Measurements from ENCODE around the gene RPS6KB2. TPM values are rescaled to one million over a fixed set of nuclear protein-coding genes. Genes with fewer than 3 reads are reported as not detected.

The RPS6KB2 gene
- 42.8 and 53.8 TPM in 2 replicates for total RNA-seq

GRCh38 chr11:67428052-67429001 lies at the start of gene RPS6KB2:
RPS6KB2 (plus strand) TSS chr11:67428494; CDS start chr11:67428546, 52 bp downstream.

GRCh38 chr11:67391304-67392182 lies 36.8 kb upstream of the RPS6KB2 start, which contains the start of gene RAD9A:
RAD9A (plus strand) TSS chr11:67391986; CDS start chr11:67392045, 59 bp downstream.

GRCh38 chr11:67401495-67402191 lies 26.7 kb upstream of the RPS6KB2 start, which contains the start of gene PPP1CA:
PPP1CA (minus strand) TSS chr11:67401858; CDS start chr11:67401782, 76 bp downstream.

GRCh38 chr11:67415501-67416304 lies 12.6 kb upstream of the RPS6KB2 start, which contains the start of gene CARNS1:
CARNS1 (plus strand) TSS chr11:67415678; CDS start chr11:67416200, 522 bp downstream.

GRCh38 chr11:67437082-67437808 lies 9.0 kb downstream of the RPS6KB2 start, which contains the start of gene PTPRCAP:
PTPRCAP (minus strand) TSS chr11:67437682; CDS start chr11:67437619, 63 bp downstream.

GRCh38 chr11:67452141-67452952 lies 24.1 kb downstream of the RPS6KB2 start, which contains the start of gene GPR152:
GPR152 (minus strand) TSS chr11:67452729; CDS start chr11:67452724, 5 bp downstream.

GRCh38 chr11:67455054-67455453 lies 26.8 kb downstream of the RPS6KB2 start, which contains the start of gene CABP4:
CABP4 (plus strand) TSS chr11:67455354; CDS start chr11:67455424, 70 bp downstream.

GRCh38 chr11:67468759-67469507 lies 40.6 kb downstream of the RPS6KB2 start, which contains the start of gene TMEM134:
TMEM134 (minus strand) TSS chr11:67469251; CDS start chr11:67469192, 59 bp downstream.

GRCh38 chr11:67482827-67483798 lies 54.8 kb downstream of the RPS6KB2 start, which contains the start of gene AIP:
AIP (plus strand) TSS chr11:67483026; CDS start chr11:67483159, 133 bp downstream.

Other genes with a start within 250 kb of the RPS6KB2 start
- gene GRK2, start 162.0 kb upstream of the RPS6KB2 start, total RNA-seq: 26.0 and 31.7 TPM in 2 replicates
- gene ANKRD13D, start 139.2 kb upstream of the RPS6KB2 start, total RNA-seq: 46.2 and 58.3 TPM in 2 replicates
- gene SSH3, start 125.0 kb upstream of the RPS6KB2 start, total RNA-seq: 8.9 and 11.1 TPM in 2 replicates
- 38.7 and 39.3 TPM in 2 replicates for gene POLD4, start 74.9 kb upstream of the RPS6KB2 start, total RNA-seq
- 4.7 and 7.7 TPM in 2 replicates for gene CLCF1, start 54.9 kb upstream of the RPS6KB2 start, total RNA-seq
- 5.2 and 5.8 TPM in 2 replicates for gene RAD9A, start 36.5 kb upstream of the RPS6KB2 start, total RNA-seq
- 146 and 165 TPM in 2 replicates for gene PPP1CA, start 26.6 kb upstream of the RPS6KB2 start, total RNA-seq
- gene TBC1D10C, start 24.4 kb upstream of the RPS6KB2 start, total RNA-seq: not detected in 2 replicates
- 0.13 and 0.75 TPM in 2 replicates for gene CARNS1, start 12.8 kb upstream of the RPS6KB2 start, total RNA-seq
- 0.25 and 0.26 TPM in 2 replicates for gene PTPRCAP, start 9.2 kb downstream of the RPS6KB2 start, total RNA-seq
- 128 and 130 TPM in 2 replicates for gene CORO1B, start 15.0 kb downstream of the RPS6KB2 start, total RNA-seq
- gene GPR152, start 24.2 kb downstream of the RPS6KB2 start, total RNA-seq: not detected in 2 replicates
- 0.19 and 0.26 TPM in 2 replicates for gene CABP4, start 26.9 kb downstream of the RPS6KB2 start, total RNA-seq
- gene TMEM134, start 40.8 kb downstream of the RPS6KB2 start, total RNA-seq: 20.5 and 21.1 TPM in 2 replicates
- 87.0 and 102 TPM in 2 replicates for gene AIP, start 54.5 kb downstream of the RPS6KB2 start, total RNA-seq
- gene PITPNM1, start 76.9 kb downstream of the RPS6KB2 start, total RNA-seq: 28.8 and 41.4 TPM in 2 replicates
- gene CDK2AP2, start 79.7 kb downstream of the RPS6KB2 start, total RNA-seq: 15.4 and 16.2 TPM in 2 replicates
- gene CABP2, start 95.0 kb downstream of the RPS6KB2 start, total RNA-seq: not detected in 2 replicates
- 1,013 and 1,126 TPM in 2 replicates for gene GSTP1, start 155.3 kb downstream of the RPS6KB2 start, total RNA-seq
- gene NDUFV1, start 178.4 kb downstream of the RPS6KB2 start, total RNA-seq: 164 and 209 TPM in 2 replicates
- 5.1 and 7.3 TPM in 2 replicates for gene NUDT8, start 201.4 kb downstream of the RPS6KB2 start, total RNA-seq
- not detected in 2 replicates for gene TBX10, start 211.3 kb downstream of the RPS6KB2 start, total RNA-seq
- not detected in 2 replicates for gene ACY3, start 222.2 kb downstream of the RPS6KB2 start, total RNA-seq
- not detected in 2 replicates for gene ALDH3B2, start 246.1 kb downstream of the RPS6KB2 start, total RNA-seq

Measured in aortic smooth muscle cell (primary cell).